Adipose tissue (tissue), 3 donors: ENCODE results near the gene ESPN. TPM values are rescaled to one million over a fixed set of nuclear protein-coding genes. Genes with fewer than 3 reads are reported as not detected.
"Not testable (repeated sequence)": the region's sequence is repeated elsewhere in the genome, so short reads cannot be mapped to it uniquely, and the experiment has no call there.

ENCODE experiments used
- H3K27ac ChIP-seq: one replicate; pipeline ENCODE4 v1.5.1; 2013; ENCODE audit warnings: low read depth, low read length
- WGBS, 3 donors: extraction: QIAGEN DNeasy Blood & Tissue Kit; methylation state at CpG; one replicate each; pipeline ENCODE4 v1.1.7; 2013; 5-methylcytosine and 5-hydroxymethylcytosine counted together
- polyA plus RNA-seq, 3 donors: library from polyadenylated mRNA; stranded (reverse); fragments of 200-250 nt; gene quantifications; one replicate each; pipeline ENCODE4 v1.2.3, GENCODE V29; 2013
- donor health status: healthy with polysubstance abuse.
- donor health status: Bipolar disorder and iron deficiency.
- donor health status: healthy.

Gene ESPN
- polyA plus RNA-seq, 3 donors, result 0.20 to 1.2 (median 0.28) TPM

DNA sequence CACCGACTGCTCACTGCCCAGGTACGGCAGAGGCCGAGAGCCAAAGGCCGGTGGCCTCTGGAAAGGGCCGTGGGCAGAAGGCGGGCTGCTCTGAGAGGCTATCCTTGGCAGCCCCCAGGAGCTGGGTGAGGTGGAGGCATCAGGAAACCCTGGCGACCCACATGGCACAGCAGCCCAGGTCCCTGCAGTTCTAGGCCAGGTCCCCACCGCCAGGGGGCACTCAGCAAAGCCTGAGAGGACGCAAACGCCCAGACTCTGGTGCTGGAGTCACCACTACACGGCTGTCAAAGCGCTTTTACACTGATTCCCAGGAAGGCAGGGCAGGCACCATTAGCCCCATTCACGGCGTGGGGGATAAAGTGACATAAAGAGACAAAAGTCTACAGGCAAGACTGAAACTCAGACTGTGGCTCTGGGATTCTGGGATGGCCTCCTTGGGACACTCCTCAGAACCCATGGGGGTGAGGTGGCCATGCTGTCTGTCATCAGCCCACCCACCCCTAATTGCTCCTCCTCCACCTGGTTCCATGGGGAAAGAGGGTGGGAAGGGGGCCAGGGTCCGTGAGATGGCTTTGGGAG, 61.9 kb downstream of the ESPN start:
- WGBS, 3 donors, result 2 to 5% (median 4%) methylated on average over 15 of the region's 15 CpGs
- no peak overlapping the region for H3K27ac ChIP-seq

GRCh38 chr1:6487804-6488484, 63.4 kb downstream of the ESPN start:
- H3K27ac ChIP-seq, result no peak overlapping the region
- 80 to 81% (median 81%) methylated on average over 14 of the region's 14 CpGs for WGBS, 3 donors

GRCh38 chr1:6488602-6489382, 64.2 kb downstream of the ESPN start:
- 74 to 75% (median 75%) methylated on average over 13 of the region's 13 CpGs for WGBS, 3 donors
- H3K27ac ChIP-seq, result no peak overlapping the region

DNA sequence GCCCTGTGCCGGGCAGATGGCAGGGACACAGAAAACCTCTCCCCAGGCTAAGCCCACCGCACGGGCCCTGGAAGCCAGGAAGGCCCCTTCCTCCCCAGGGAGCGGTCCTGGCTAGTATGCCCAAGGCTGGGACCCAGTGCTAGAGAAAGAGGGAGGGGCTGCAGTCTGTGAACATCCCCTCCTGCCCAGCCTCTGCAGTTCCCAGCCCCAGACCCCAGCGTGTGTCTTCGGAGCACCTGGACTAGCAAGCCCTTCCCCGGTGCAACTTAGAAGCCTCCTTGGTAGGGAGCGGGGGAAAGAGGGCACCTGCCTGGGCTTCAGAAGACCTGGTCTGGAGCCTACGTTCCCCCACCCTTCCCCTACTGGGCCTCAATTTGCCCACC, 64.8 kb downstream of the ESPN start:
- WGBS, 3 donors, result 70 to 79% (median 77%) methylated on average over 9 of the region's 9 CpGs
- H3K27ac ChIP-seq, result no peak overlapping the region

- WGBS, 3 donors, result 12 to 19% (median 13%) methylated on average over 13 to 21 of the region's 21 CpGs
- H3K27ac ChIP-seq, result no peak overlapping the region
These were observed 65.2 kb downstream of the ESPN start for GRCh38 chr1:6489799-6490180.

DNA sequence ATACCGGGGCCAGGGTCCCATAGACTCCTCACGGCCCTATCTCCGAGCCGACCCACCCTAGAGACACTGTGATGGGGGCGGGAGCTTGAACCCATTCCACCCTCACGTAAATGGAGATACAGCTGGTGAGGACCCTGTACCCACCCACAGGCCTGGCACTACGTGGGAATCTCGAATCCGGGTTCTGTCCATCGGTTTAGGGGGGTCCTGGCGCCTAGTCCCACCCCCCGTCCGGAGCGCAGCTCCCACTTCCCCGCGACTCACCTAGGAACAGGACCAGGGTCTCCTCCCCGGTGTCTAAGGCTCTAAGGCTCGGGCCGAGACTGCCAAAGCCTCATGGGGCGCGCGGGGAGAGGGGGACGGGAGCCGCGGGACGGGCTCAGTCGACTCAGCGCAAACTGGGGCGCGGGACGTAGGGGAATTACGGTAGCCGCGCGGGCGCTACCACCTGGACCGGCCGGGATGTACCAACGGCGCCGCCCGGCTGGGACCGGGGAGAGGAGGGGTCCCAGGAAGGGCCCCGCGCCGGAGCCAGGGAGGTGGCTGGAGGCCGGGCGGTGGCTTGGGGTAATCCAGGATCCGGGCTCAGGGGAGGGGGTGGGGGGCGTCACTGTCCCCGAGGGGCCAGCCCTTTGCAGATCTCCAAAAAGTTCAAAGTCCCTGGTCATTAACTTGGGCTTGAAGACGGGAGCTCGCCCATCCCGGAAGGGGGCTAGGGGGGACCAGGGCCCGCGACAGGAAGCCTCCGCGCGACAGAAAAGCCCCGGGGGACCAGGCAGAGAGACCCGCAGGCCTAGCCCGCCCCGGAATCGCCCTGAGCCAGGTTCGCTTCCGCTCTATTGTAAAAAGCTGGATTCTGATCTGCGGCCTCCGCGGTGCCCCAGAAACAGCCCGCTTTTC, 65.9 kb downstream of the ESPN start:
- no peak overlapping the region for H3K27ac ChIP-seq

DNA sequence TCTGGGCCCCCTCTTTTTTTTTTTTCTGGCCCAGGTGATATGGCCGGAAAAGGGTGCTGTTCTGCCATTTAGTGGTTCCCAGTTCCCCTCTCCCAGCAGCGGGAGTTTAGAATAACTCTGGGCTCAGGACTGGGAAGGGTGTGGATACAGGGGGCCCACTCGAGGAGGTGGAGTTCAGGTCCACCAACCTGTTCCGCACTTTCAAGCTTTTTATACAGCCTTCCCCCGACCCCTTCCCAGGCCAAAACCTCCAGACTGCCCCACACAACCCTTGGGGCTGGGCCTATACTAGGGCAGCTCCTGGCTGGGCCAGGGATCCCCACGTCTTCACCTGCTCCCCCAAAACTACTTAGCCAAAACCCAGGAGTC, 66.5 kb downstream of the ESPN start:
- no peak overlapping the region for H3K27ac ChIP-seq
- WGBS, 3 donors, result 19 to 43% (median 40%) methylated on average over 6 of the region's 6 CpGs

More for the DNA sequence above, 65.9 kb downstream of the ESPN start:
- WGBS, 3 donors, result 0 to 1% (median 1%) methylated on average over 65 to 70 of the region's 70 CpGs

DNA sequence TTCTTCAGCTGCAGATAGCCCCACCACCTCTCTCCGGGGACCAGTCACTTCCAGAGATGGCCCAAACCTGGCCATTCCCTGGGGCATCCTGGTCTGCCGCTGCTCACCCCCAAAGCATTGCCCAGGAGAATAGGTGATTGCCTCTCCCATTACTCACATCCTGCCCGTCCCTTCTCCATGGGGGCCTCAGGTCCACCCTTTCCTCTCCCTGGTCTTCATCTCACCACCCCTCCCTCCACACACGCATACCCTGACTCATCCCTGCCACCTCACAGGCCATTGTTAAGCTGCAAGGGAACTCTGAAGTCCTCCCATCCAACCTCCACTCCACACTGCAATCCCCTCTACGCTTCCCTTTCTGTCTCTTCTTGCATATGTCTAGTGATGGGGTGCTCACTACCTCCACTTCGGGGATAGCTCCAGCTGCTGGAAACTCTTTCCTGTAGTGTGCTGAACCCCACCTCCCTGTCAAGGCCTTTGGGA, 66.9 kb downstream of the ESPN start, which contains the start of gene PLEKHG5:
Gene PLEKHG5, minus strand, starts transcription at position 188 of the 483 bp plus-strand sequence. CDS start 14,096 bp downstream, outside the sequence.
- 64 to 79% (median 65%) methylated on average over 6 of the region's 6 CpGs for WGBS, 3 donors
- H3K27ac ChIP-seq, result no peak within 1 kb of the TSS

- H3K27ac ChIP-seq, result no peak overlapping the region
- 61 to 71% (median 65%) methylated on average over 10 of the region's 10 CpGs for WGBS, 3 donors
These were observed 67.4 kb downstream of the ESPN start for GRCh38 chr1:6491966-6492365.

DNA sequence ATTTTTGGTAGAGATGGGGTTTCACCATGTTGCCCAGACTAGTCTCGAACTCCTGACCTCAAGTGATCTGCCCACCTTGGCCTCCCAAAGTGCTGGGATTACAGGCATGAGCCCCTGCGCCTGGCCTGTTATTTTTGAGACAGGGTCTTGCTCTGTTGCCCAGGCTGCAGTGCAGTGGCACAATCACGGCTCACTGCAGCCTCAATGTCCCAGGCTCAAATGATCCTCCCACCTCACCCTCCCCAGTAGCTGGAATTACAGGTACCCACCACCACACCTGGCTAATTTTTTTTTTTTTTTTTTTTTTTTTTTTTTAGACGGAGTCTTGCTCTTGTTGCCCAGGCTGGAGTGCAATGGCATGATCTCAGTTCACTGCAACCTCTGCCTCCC, 69.3 kb downstream of the ESPN start:
- WGBS, 3 donors, result 82 to 95% (median 84%) methylated on average over 4 of the region's 4 CpGs
- H3K27ac ChIP-seq, result not testable (repeated sequence)

- 78 to 85% (median 82%) methylated on average over 4 of the region's 4 CpGs for WGBS, 3 donors
- no peak overlapping the region for H3K27ac ChIP-seq
These were observed 70.1 kb downstream of the ESPN start for GRCh38 chr1:6494627-6495026.

DNA sequence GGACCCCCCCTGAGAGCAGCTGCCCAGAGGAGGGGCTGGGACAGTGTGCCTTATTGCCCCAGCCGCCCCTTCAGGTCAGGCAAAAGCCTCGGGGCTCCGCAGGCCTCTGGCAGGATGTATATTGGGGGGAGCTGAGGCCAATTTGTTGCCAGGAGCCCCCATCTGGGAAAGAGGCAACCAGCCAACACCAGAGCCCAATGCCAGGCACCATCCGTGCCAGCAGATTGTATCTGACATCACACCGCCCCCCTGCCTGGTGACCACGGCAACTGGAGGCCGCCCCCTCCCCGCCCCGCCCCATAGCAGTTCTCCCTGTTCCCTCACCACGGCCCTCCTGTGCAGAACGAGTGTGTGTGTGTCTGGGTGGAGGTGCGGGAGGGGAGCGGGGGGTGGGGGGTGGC, 70.5 kb downstream of the ESPN start:
- H3K27ac ChIP-seq, result no peak overlapping the region
- 43 to 55% (median 43%) methylated on average over 13 of the region's 13 CpGs for WGBS, 3 donors

DNA sequence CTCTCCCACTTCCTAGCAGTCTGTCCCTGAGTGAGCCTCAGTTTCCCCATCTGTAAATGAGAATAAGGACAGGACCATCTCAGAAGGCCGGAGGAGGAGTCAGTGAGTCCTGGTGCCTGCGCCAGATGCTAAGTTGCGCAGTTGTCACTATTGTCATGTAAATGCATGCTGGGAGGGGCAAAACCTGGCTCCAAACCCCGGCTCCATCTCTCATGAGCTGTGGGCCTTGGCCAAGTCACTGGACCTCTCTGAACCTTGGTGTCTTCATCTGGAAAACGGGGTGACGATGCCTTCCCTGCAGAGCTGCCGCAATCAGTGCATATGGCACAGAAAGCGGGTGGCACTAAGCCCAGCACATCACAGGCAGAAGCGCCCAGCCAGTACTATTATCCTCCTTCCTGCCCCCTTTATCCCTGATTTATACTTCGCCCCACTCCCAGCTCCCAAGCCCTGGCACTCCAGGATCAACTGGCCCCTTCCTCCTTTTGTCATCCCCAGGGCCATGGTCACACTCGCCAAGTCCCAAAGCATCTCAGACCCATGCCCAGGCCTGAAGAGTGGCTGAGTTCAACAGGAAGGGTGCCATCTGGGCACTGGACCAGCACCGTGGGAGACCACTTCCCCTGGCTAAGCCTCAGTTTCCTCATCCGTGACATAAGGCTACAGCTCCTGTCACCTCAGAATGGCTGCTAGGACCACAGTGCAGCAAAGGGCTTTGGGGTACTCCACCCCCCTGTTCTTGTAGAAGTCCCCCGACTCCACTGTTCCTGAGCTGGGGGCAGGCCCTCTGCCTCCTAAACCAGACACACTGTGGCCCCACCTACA, 71.2 kb downstream of the ESPN start:
- 76 to 86% (median 77%) methylated on average over 14 of the region's 14 CpGs for WGBS, 3 donors
- no peak overlapping the region for H3K27ac ChIP-seq

DNA sequence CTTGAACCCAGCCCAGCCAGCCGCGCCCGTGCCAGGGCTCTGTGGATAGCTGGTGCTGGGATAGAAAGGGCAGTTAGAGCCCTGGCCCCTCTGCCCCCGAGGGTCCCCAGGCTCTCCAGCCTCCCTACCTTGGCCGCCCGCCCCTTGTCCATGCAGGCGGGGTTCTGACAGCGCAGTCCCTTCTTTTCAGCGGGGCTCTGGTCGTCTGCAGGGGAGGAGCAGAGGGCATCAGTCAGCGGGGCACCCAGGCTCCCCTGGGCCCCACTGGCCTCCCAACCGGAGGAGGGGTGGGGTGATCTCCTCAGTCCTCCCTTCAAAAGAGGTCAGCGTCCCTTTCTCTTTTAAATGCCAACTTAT, 71.8 kb downstream of the ESPN start:
- H3K27ac ChIP-seq, result no peak overlapping the region
- WGBS, 3 donors, result 33 to 43% (median 37%) methylated on average over 13 of the region's 13 CpGs

- 4 to 14% (median 5%) methylated on average over 7 to 17 of the region's 21 CpGs for WGBS, 3 donors
- no peak overlapping the region for H3K27ac ChIP-seq
These were observed 72.3 kb downstream of the ESPN start for GRCh38 chr1:6496890-6497214.

DNA sequence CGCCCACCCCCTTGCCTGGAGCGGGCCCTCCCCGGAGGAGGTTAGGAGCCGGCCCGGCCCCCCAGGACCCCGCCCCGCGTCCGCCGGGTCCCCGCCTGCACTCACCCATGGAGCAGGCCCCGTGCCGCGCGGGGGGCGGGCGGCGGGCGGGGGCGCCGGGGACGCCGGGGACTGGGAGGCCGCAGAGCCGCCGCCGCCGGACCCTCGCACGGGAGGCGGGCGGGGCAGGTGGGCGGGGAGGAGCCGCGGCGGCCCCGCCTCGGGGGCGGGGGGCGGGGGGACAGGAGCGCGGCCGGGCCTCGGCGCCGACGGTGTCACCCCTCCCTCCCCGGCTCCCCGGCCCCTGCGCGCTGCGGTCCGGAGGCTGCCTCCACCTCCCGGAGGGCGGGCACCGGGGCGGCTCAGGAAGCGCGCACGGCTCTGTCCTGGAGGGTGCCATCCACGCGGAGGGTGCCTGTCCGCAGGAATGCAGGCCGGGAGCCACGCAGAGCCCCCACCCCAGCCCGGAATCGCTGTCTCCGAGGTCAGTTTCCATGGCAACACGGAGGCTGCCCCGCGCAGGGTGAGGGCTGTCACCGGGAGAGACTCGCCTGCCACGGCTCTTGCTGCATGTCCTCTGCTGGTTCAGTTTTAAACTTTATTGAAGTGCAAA, 72.8 kb downstream of the ESPN start:
- H3K27ac ChIP-seq, result no peak overlapping the region
- WGBS, 3 donors, result 1% methylated on average over 33 to 62 of the region's 74 CpGs

DNA sequence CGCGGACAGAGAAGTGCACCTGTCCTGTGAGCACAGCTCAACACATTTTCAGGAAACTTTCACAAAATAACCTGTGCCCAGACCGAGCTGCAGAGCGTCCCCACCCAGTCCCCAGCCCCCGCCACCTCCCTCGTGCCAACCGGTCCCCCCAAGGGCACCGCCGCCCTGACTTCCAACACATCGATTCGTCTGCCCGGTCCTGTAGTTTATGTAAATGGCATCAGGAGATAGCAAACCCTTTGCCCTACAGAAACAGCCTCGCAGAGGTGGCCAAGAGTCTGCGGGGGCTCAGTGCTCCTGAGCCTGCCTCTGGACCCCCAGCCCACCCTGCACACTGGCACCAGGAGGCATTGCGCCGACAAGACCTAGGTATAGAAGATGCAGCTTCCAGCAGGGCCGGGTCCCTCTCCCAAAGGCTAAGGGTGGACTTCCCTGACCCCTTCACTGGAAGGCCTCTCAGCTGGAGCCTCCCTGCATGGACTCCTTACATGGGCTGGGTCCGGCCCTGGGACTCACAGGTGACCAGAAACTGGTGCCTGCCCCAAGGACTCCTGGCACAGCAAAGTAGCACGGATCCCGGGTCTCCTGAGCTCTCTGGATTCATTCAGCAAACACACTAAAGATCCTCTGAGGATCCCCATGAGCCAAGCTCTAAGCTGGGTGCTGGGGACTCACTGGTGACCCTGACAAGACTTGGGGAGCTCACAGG, 73.4 kb downstream of the ESPN start:
- 32 to 54% (median 44%) methylated on average over 20 of the region's 20 CpGs for WGBS, 3 donors
- no peak overlapping the region for H3K27ac ChIP-seq
